ENCODE data around the gene FOXJ1.

FOXJ1 gene

DNA sequence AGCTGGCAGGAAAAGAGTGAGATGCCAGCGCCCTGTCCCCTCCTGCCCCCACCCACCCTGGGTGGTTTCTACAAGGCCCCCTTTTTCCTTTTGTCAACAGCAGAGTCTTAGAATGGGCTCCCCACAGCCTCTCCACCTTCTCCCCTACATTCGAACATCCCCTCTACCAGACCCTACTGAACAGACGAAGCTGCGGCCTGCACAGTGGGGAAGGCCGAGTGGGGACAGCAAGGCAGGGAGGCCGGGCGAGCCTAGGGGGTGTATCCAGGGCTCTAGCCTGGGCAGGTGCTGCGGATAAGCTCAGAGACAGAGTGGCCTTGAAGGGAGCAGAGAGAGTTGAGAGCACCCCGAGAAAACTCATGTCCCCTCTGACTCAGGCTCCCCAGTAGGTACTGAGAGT, 54.7 kb downstream of the FOXJ1 start:
- no peak for DNase-seq (ENCODE audit: low read depth)
- TF ChIP-seq CTCF (IDR thresholded peaks at IDR 0.05; ENCODE audit: control insufficient read depth, extremely low read depth, insufficient read depth): no peak
- no peak overlapping the region for H3K4me3 ChIP-seq (ENCODE audit: low read depth, low read length)

All from LNCaP clone FGC (cell line).